ENCODE measurements around the gene MED12L. TPM values are rescaled to one million over a fixed set of nuclear protein-coding genes. Genes with fewer than 3 reads are reported as not detected.

MED12L gene
- 1 to 10 TPM in 5 of 10 donors, under 1 TPM in 5; 0.05 to 4.5 (median 0.98) TPM for total RNA-seq
- polyA plus RNA-seq: under 1 TPM; 0.03 to 0.07 TPM
- long read RNA-seq, donor 1: 0 reads
- long read RNA-seq, donor 2: 0 reads
- long read RNA-seq, donor 3: 0 reads

GRCh38 chr3:151085227-151085888 is at the start of gene MED12L:
MED12L (plus strand) TSS chr3:151085664; CDS start chr3:151086927, 1,263 bp downstream.
- intact Hi-C loops (cut with DNase I): loop anchor here in 2 of 10 donors (5.0 kb wide), 2 partner anchors 363 to 1547 kb away; no protein-coding TSS in a partner anchor
- no peaks in the 10 kb centered on the region for H3K36me3 ChIP-seq
- peaks cover 0 to 27% (median 15%) of the 10 kb centered on the region in 9 donors for H3K4me1 ChIP-seq
- peak; percentile 82 to 90 (median 88) for ATAC-seq
- H3K4me3 ChIP-seq: peak within 1 kb of the TSS; percentile 37 to 75 (median 66)
- 1% methylated on average over 72 to 84 of the region's 84 CpGs for WGBS, 2 donors
- TF ChIP-seq CTCF (IDR thresholded peaks at IDR 0.05): peak in 1 of 9 donors; percentile 14
- H3K27ac ChIP-seq: peak within 1 kb of the TSS in 4 of 10 donors; percentile 31 to 65 (median 45)
- no peaks in the 10 kb centered on the region for H3K9me3 ChIP-seq
- peaks cover 0 to 69% (median 37%) of the 10 kb centered on the region in 7 donors for H3K27me3 ChIP-seq
- peak; percentile 60 to 77 for DNase-seq

- intact Hi-C loops (cut with DNase I): no loop called here
- Histone ChIP-seq H3K9me3 (no peaks in the 10 kb centered on the region), H3K4me3 (no peak overlapping the region), H3K4me1 (peaks cover 0 to 6% (median 0%) of the 10 kb centered on the region in 9 donors), H3K27me3 (no peaks in the 10 kb centered on the region), H3K36me3 (no peaks in the 10 kb centered on the region), H3K27ac (no peak overlapping the region)
- ATAC-seq (peak in 4 of 8 donors; percentile 35 to 87 (median 51)), DNase-seq (peak; percentile 6 to 13)
- 43% methylated on average over 4 of the region's 4 CpGs for WGBS, 2 donors
- no peak for TF ChIP-seq CTCF (IDR thresholded peaks at IDR 0.05)
Measured at GRCh38 chr3:151037746-151038477, 47.6 kb upstream of the MED12L start.

GRCh38 chr3:151044706-151045105 is 40.8 kb upstream of the MED12L start:
- H3K27me3 ChIP-seq: no peaks in the 10 kb centered on the region
- H3K27ac ChIP-seq: no peak overlapping the region
- no peaks in the 10 kb centered on the region for H3K36me3 ChIP-seq
- ATAC-seq (no peak), DNase-seq (no peak)
- H3K4me3 ChIP-seq: no peak overlapping the region
- TF ChIP-seq CTCF (IDR thresholded peaks at IDR 0.05): no peak
- intact Hi-C loops (cut with DNase I): no loop called here
- peaks cover 0 to 6% (median 0%) of the 10 kb centered on the region in 9 donors for H3K4me1 ChIP-seq
- H3K9me3 ChIP-seq: no peaks in the 10 kb centered on the region
- 85 to 96% methylated on average over 1 of the region's 1 CpG for WGBS, 2 donors

- Histone ChIP-seq H3K27me3 (no peaks in the 10 kb centered on the region), H3K36me3 (no peaks in the 10 kb centered on the region), H3K4me1 (peaks cover 0 to 6% (median 0%) of the 10 kb centered on the region in 9 donors), H3K9me3 (no peaks in the 10 kb centered on the region), H3K27ac (no peak overlapping the region), H3K4me3 (no peak overlapping the region)
- DNase-seq (no peak), ATAC-seq (no peak)
- intact Hi-C loops (cut with DNase I): no loop called here
- TF ChIP-seq CTCF (IDR thresholded peaks at IDR 0.05): no peak
Measured at GRCh38 chr3:151047636-151048035, 37.8 kb upstream of the MED12L start.

Data from heart right ventricle (tissue), 16 donors.